H54 (cell line): Measurements from ENCODE around the gene MAP7D3.
A peak's percentile ranks its signal among the peaks of the same experiment; 100 is the strongest.

Experiments
- DNase-seq: peaks from one replicate; pipeline ENCODE4 v3.0.0; 2011; ENCODE audit warnings: low spot score, mixed read lengths; ENCODE audit not compliant: insufficient read length
- FAIRE-seq: peaks from 3 replicates; lab custom pipeline; 2011; peaks lifted over from hg19 to GRCh38; lab: Jason Lieb, UNC
- POLR2A ChIP-seq: IDR thresholded peaks from 2 replicates; pipeline ENCODE4 v1.6.1; 2011; ENCODE audit warnings: low read depth, mild to moderate bottlenecking, low read length

The MAP7D3 gene

DNA sequence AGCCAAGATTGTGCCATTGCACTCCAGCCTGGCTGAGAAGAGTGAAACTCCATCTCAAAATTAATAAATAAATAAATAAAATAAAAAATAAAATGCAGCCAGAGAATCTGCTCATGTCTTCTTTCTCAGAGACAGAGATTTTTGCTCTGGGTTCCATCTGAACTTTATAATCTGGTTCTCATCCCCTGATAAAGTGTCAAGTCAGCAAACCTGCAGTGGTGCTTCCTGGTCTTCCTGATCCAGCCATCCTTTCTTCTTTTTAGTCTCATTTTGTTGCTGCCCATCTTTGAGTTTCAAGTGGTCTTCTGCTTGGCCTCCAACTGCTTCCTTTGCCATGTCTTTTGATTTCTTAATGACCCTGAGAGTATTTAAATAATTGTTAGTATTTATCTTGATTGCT is 24.1 kb downstream of the MAP7D3 start:
- TF ChIP-seq POLR2A = no peak
- no peak for DNase-seq
- FAIRE-seq = no peak

- TF ChIP-seq POLR2A = no peak
- DNase-seq = no peak
- no peak for FAIRE-seq
These were observed 29.2 kb downstream of the MAP7D3 start for GRCh38 chrX:136221851-136222513.

GRCh38 chrX:136220951-136221350 is 30.2 kb downstream of the MAP7D3 start:
- TF ChIP-seq POLR2A = no peak
- DNase-seq (no peak), FAIRE-seq (no peak)

DNA sequence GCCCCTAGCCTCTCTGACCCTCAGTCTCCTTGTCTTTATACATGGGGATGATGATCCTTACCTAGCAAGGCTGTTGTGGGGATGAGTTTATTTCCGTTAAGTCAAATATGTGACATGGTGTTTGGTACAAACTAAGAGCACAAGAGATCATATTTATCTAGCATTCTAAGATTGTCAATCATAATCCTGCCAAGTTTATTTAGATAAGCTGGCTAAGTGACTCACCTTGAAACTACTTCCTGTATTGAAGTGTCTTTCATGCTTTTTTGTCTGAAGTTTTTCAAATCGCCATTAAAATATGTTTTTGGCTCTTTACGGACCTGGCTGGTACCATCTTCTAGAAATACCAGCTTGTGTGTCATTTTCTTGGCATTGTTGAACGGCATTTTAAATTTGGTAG is 30.7 kb downstream of the MAP7D3 start:
- no peak for DNase-seq
- TF ChIP-seq POLR2A = no peak
- FAIRE-seq = no peak

- TF ChIP-seq POLR2A = no peak
- FAIRE-seq (no peak), DNase-seq (no peak)
These were observed 31.3 kb downstream of the MAP7D3 start for GRCh38 chrX:136219893-136220292.

DNA sequence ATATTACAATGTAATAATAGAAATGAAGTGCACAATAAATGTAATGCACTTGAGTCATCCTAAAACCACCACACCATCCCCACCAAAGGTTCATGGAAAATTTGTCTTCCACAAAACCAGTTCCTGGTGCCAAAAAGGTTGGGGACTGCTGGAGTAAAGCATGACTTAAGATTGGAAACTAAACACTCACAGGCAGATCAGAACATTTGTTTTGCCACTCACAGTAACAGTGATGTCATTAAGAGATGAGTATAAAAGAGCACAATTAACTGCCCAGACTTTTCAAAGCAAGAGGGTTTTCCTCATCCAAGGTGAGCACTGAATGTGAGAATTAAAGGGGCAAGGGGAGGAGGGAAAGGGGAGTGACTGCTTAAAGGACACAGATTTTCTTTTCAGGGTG is 35.6 kb downstream of the MAP7D3 start:
- TF ChIP-seq POLR2A = no peak
- DNase-seq = no peak
- FAIRE-seq = no peak

DNA sequence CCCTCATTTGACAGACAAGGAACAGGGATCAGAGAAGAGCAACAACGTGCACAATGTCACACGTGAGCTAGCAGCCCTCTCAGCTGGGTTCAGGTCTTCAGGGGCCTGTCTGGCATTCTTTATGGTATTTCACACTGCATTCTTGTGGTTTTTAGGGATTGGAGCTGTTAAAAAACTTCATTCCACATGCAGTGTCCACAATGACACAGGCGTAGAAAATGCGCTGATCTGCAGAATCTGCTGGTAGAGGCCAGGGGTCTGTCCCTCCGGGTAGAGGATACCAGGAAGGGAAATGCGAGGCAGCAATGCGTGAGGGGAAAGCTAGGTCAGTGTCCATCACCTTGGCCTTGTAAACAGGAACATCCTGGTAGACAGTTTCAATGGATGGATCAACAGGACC is 36.6 kb downstream of the MAP7D3 start:
- FAIRE-seq (peak; percentile 65), DNase-seq (peak; percentile 39)
- no peak for TF ChIP-seq POLR2A

DNA sequence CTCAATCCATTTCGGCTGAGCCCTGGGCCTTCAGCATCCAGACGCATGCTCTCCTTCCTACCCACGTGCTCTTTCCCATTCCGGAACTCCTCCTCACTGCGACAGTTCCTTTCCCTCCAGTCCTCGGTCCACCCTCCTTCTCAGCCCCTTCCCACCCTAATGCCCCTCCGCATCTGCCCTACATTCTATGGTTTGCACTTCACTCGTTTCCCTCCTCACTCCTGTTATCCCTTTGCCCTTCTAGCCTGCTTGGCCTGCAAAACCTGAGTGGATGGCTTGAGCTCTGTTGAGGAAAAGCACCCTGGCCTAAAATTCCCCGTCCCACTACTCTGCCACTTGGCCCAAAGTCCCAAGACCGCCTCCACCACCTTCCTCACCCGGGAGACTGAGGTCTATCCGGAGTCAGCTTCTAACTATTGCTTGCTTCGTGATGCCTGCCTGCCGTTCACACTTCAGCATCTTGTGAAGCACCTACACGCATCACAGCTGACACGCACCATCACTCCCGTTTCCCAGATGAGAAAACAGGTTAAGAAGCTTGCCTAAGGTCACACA is 38.6 kb downstream of the MAP7D3 start:
- FAIRE-seq (no peak), DNase-seq (no peak)
- no peak for TF ChIP-seq POLR2A

- DNase-seq (no peak), FAIRE-seq (no peak)
- no peak for TF ChIP-seq POLR2A
These were observed 39.2 kb downstream of the MAP7D3 start for GRCh38 chrX:136211766-136212556.

- FAIRE-seq = no peak
- no peak for DNase-seq
- no peak for TF ChIP-seq POLR2A
These were observed 40.4 kb downstream of the MAP7D3 start for GRCh38 chrX:136210806-136211205.

DNA sequence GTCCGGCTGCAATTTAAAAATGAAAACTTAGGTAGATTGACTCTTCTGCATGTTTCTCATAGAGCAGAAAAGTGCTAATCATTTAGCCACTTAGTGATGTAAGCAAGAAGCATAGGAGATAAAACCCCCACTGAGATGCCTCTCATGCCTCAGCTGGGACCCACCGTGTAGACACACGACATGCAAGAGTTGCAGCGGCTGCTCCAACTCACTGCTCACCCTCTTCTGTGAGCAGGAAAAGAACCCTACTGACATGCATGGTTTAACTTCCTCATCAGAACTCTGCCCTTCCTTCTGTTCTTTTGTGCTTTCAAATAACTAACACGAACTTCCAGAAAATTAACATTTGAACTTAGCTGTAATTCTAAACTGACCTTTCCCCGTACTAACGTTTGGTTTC is 41.0 kb downstream of the MAP7D3 start:
- FAIRE-seq (no peak), DNase-seq (no peak)
- TF ChIP-seq POLR2A = no peak

DNA sequence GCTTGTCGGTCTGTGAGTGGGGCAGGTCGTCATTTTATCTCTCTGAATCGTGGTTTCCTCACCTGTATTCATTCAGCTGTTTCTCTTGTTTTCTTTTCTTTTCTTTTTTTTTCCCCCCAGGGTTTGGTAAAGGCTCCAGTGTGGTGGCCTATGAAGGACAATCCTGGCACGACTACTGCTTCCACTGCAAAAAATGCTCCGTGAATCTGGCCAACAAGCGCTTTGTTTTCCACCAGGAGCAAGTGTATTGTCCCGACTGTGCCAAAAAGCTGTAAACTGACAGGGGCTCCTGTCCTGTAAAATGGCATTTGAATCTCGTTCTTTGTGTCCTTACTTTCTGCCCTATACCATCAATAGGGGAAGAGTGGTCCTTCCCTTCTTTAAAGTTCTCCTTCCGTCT is 41.4 kb downstream of the MAP7D3 start:
- TF ChIP-seq POLR2A = no peak
- no peak for DNase-seq
- no peak for FAIRE-seq

DNA sequence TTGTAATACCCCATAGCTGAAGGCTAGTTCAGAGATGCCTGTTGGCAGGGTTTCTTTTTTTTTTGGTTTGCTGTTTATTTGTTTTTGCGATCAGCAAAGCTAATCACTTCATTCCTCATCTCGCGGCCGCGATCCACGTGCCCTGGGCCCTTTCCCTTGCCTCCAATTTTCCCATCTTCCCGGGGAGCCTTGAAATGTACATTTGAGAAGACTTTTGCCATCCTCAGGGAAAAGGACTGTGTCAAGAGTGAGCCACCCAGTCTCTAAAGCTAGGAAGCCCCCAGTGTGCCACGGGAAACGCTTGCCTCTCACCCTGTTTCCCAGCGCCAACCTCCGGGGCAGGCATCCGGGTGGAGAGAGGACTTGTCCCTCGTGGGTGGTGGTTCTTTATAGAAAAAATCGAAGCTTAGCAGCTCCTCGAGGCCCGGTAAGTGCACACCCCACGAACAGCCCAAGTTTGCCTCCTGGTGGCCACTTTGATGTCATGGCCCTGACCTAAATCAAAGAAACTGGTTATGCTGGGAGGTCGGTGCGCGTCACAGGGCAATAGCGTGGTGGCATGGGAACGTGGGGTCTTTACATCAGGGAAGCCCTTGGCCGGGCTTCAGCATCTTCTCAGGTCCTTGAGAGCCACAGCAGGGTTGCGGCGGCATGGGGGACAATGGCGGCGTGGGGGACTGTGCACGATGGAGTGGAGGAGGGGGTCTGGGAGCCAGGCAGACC is 42.0 kb downstream of the MAP7D3 start:
- FAIRE-seq (no peak), DNase-seq (no peak)
- no peak for TF ChIP-seq POLR2A

DNA sequence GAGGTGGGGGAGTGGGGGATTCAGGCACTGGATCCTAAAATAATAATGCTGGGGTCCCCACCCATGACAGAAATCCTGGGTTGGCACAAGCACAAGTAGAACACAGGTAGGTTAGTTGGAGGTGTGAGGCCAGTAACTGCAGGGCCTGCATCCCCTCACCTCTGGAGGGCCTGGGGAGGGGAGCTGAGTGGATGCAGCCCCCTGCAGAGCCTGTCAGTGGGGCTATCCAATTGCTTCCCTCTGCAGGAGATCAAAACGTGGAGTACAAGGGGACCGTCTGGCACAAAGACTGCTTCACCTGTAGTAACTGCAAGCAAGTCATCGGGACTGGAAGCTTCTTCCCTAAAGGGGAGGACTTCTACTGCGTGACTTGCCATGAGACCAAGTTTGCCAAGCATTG is 43.7 kb downstream of the MAP7D3 start:
- FAIRE-seq (no peak), DNase-seq (no peak)
- TF ChIP-seq POLR2A = no peak

GRCh38 chrX:136206916-136207315 is 44.3 kb downstream of the MAP7D3 start:
- no peak for DNase-seq
- FAIRE-seq = no peak

More at GRCh38 chrX:136206916-136207315, 44.3 kb downstream of the MAP7D3 start:
- TF ChIP-seq POLR2A = no peak
